IgD-negative memory B cell (primary cell): ENCODE data around the gene DZIP3. TPM values are rescaled to one million over a fixed set of nuclear protein-coding genes. Genes with fewer than 3 reads are reported as not detected.
"Not testable (repeated sequence)": the region's sequence is repeated elsewhere in the genome, so short reads cannot be mapped to it uniquely, and the experiment has no call there.

ENCODE experiments used
- H3K27ac Mint-ChIP-seq, 3 donors: one replicate each; pipeline ENCODE4 v1.8.0; 2020 to 2022; ENCODE audit warnings: mild to moderate bottlenecking in 3 of 3, mixed read lengths in 3 of 3, moderate library complexity in 1 of 3
- H3K27me3 Mint-ChIP-seq: one replicate; pipeline ENCODE4 v1.8.0; 2021; ENCODE audit warnings: mixed read lengths
- H3K36me3 Mint-ChIP-seq: one replicate; pipeline ENCODE4 v1.8.0; 2020; ENCODE audit warnings: mild to moderate bottlenecking, mixed read lengths
- H3K4me1 Mint-ChIP-seq, 3 donors: one replicate each; pipeline ENCODE4 v1.8.0; 2020 to 2022; ENCODE audit warnings: mixed read lengths in 3 of 3, mild to moderate bottlenecking in 1 of 3
- H3K4me3 Mint-ChIP-seq, 4 donors: one replicate each; pipeline ENCODE4 v1.8.0; 2020 to 2022; ENCODE audit warnings: mild to moderate bottlenecking in 4 of 4, mixed read lengths in 4 of 4, moderate library complexity in 3 of 4
- H3K9me3 Mint-ChIP-seq, 3 donors: one replicate each; pipeline ENCODE4 v1.8.0; 2020 to 2021; ENCODE audit warnings: mixed read lengths in 3 of 3, mild to moderate bottlenecking in 1 of 3
- polyA plus RNA-seq: library from polyadenylated mRNA; unstranded; fragments of 300-500 nt; fragmentation: Illumina TruSeq; gene quantifications from one replicate; pipeline ENCODE4 v1.2.3, GENCODE V29; 2021

The DZIP3 gene
- polyA plus RNA-seq, 1 donor from 2014 or later, result 6.2 TPM

- Mint-ChIP-seq H3K27ac (no peak overlapping the region), H3K4me3 (no peak overlapping the region), H3K36me3 (peaks cover 2% of the 10 kb centered on the region), H3K4me1 (no peaks in the 10 kb centered on the region), H3K9me3 (peaks cover 0 to 1% (median under 1%) of the 10 kb centered on the region in 3 donors), H3K27me3 (no peaks in the 10 kb centered on the region)
These were observed 11.5 kb upstream of the DZIP3 start for GRCh38 chr3:108578064-108578463.

DNA sequence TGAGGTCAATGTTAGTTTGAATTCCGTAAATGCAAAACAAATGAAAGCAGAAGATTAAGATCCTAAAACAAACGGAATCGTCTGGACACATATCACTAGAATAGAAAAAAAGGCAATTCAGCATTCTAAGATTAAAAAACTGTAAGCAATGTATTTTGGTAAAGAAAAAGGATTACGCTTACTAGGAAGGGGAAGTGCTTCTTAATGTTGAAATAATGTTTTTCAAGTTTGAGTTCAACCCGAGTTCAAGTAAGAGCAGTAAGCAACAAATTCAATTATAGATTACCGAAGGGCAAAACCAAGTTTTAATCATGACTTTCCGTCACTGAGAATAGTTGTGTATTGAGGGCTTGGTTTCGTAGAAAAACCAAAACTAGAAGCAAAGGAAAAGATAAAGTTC lies 921 bp upstream of the DZIP3 start:
- Mint-ChIP-seq H3K27ac (peak overlapping the region; percentile 87 to 100 (median 99)), H3K36me3 (peaks cover 2% of the 10 kb centered on the region), H3K9me3 (no peaks in the 10 kb centered on the region), H3K27me3 (no peaks in the 10 kb centered on the region), H3K4me3 (peak overlapping the region; percentile 94 to 100 (median 97)), H3K4me1 (peaks cover 16 to 24% (median 23%) of the 10 kb centered on the region in 3 donors)

DNA sequence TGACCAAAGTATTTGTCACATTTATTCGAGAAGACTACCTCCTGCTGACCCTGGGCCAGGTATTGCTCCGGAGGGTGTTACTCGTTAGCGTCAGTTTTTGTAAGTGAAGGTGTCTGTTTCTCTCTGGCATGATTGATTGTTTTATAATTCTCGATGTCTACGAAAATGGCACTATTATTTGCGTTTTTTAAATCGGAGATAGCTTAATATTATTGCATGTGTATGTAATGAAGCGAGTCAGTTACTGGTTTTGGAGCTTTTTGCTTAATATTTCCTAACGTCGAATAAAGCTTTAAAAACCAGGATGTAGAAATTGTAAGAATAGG lies 439 bp downstream of the DZIP3 start:
- Mint-ChIP-seq H3K27ac (peak overlapping the region; percentile 87 to 100 (median 99)), H3K9me3 (no peaks in the 10 kb centered on the region), H3K4me3 (peak overlapping the region; percentile 94 to 100 (median 97)), H3K36me3 (peaks cover 2% of the 10 kb centered on the region), H3K4me1 (peaks cover 16 to 24% (median 23%) of the 10 kb centered on the region in 3 donors), H3K27me3 (no peaks in the 10 kb centered on the region)

DNA sequence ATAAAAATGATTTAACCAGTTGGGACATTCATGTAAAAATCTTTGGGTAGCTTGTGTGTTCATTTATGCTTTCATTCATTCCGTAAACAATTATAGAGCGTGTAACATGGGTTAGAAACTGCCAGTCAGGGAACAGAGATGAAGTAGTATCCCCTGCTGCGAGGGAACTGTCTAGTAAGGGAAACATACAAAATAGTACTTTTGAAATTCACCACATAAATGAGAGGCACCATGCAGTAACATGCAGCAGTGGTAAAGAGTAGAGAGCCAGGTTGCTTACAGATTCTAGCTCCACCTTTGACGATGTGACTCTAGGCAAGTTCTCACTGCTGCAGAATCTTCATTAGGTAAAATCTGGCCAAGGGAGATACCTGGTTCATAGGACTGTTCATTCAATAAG lies 938 bp downstream of the DZIP3 start:
- Mint-ChIP-seq H3K4me1 (peaks cover 16 to 25% (median 22%) of the 10 kb centered on the region in 3 donors), H3K27ac (peak overlapping the region; percentile 87 to 100 (median 99)), H3K9me3 (no peaks in the 10 kb centered on the region), H3K36me3 (no peaks in the 10 kb centered on the region), H3K4me3 (peak overlapping the region; percentile 94 to 100 (median 97)), H3K27me3 (no peaks in the 10 kb centered on the region)

DNA sequence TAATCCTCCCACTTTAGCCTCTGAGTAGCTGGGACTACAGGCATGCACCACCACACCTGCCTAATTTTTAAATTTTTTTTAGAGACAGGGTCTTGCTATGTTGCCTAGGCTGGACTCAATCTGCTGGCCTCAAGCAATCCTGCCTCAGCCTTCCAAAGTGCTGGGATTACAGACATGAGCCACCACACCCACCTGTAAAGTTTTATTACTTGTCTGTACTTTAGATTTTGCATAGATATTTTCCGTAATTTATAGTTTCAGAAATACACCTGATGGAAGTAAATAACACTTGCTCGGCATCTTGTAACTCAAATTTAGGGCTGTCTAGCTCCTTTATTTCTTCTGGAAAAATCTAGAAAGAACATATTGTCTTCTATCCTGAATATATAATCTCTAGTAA lies 5.8 kb downstream of the DZIP3 start:
- no peaks in the 10 kb centered on the region for H3K36me3 Mint-ChIP-seq
- no peak overlapping the region for H3K27ac Mint-ChIP-seq
- H3K27me3 Mint-ChIP-seq, result no peaks in the 10 kb centered on the region
- no peak overlapping the region for H3K4me3 Mint-ChIP-seq
- peaks cover 12 to 34% (median 14%) of the 10 kb centered on the region in 3 donors for H3K4me1 Mint-ChIP-seq
- H3K9me3 Mint-ChIP-seq, result no peaks in the 10 kb centered on the region

- no peaks in the 10 kb centered on the region for H3K27me3 Mint-ChIP-seq
- H3K36me3 Mint-ChIP-seq, result peaks cover 4% of the 10 kb centered on the region
- no peak overlapping the region for H3K4me3 Mint-ChIP-seq
- H3K27ac Mint-ChIP-seq, result no peak overlapping the region
- peaks cover 14 to 50% (median 19%) of the 10 kb centered on the region in 3 donors for H3K4me1 Mint-ChIP-seq
- no peaks in the 10 kb centered on the region for H3K9me3 Mint-ChIP-seq
These were observed 8.9 kb downstream of the DZIP3 start for GRCh38 chr3:108598375-108598774.

- H3K4me1 Mint-ChIP-seq, result peaks cover 20 to 57% (median 30%) of the 10 kb centered on the region in 3 donors
- H3K36me3 Mint-ChIP-seq, result peaks cover 4% of the 10 kb centered on the region
- H3K27ac Mint-ChIP-seq, result no peak overlapping the region
- no peaks in the 10 kb centered on the region for H3K27me3 Mint-ChIP-seq
- H3K9me3 Mint-ChIP-seq, result no peaks in the 10 kb centered on the region
- no peak overlapping the region for H3K4me3 Mint-ChIP-seq
These were observed 10.3 kb downstream of the DZIP3 start for GRCh38 chr3:108599677-108600409.

DNA sequence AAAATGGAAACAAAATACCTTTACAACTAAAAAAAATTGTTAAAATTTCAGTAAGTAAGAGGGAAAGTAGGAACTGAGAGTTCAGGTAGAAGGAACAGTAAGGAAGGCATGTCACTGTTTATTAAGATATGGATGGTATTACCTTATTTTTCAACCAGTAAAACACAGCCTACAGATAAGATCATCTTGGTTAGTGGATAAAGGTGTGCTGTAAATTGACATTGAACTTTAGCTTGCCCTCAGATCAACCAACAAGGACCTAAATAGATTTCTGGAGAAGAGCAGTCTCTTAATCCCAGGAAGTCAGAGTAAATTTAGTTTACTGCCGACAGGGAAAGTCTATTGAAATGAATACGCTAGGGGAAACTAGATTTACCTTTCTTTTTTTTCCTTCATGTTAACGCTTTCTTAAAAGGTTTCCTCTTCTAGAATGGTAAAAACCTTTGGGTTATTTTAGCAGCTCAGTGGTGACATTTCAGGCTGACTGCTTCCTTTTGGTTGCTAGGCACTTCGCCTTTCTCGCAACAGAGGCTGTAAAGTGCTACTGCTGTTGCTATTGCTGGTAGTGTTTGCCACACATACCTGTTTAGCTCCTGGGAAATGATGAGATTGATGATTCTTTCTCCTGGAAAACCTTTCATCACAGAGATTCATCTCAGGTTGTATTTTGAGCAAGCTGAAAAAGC lies 12.9 kb downstream of the DZIP3 start:
- H3K4me1 Mint-ChIP-seq, result peaks cover 20 to 37% (median 26%) of the 10 kb centered on the region in 3 donors
- H3K4me3 Mint-ChIP-seq, result peak overlapping the region; percentile 13 to 84 (median 38)
- H3K36me3 Mint-ChIP-seq, result peaks cover 6% of the 10 kb centered on the region
- H3K27me3 Mint-ChIP-seq, result no peaks in the 10 kb centered on the region
- peak overlapping the region; percentile 13 to 87 (median 85) for H3K27ac Mint-ChIP-seq
- no peaks in the 10 kb centered on the region for H3K9me3 Mint-ChIP-seq

GRCh38 chr3:108602935-108603294 lies 13.4 kb downstream of the DZIP3 start:
- Mint-ChIP-seq H3K4me1 (peaks cover 20 to 37% (median 26%) of the 10 kb centered on the region in 3 donors), H3K27ac (peak overlapping the region; percentile 13 to 87 (median 85)), H3K27me3 (no peaks in the 10 kb centered on the region), H3K9me3 (no peaks in the 10 kb centered on the region), H3K36me3 (peaks cover 6% of the 10 kb centered on the region), H3K4me3 (peak overlapping the region; percentile 13 to 84 (median 38))

DNA sequence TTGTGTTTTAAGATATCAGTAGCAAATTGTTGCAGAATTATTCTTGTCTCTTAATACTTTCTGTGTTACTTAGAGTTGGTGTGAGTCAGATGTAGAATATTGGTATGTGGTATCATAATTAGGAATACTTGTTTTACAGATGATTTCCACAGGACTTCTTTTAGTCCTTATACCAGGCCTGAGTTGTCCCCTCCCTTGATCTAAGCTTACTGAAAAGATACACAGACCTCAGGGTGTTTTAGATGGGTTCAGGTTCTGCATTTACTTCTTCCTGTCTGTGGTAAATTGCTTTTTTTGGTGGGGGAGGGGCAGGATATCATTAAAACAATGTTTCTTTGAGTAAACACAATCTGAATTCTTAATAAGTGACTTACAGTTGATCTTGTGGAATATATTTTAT lies 14.2 kb downstream of the DZIP3 start:
- Mint-ChIP-seq H3K4me1 (peaks cover 20 to 31% (median 26%) of the 10 kb centered on the region in 3 donors), H3K36me3 (peaks cover 7% of the 10 kb centered on the region), H3K27ac (peak overlapping the region in 2 of 3 donors; percentile 50 to 59), H3K4me3 (peak overlapping the region in 2 of 4 donors; percentile 34 to 82), H3K9me3 (no peaks in the 10 kb centered on the region), H3K27me3 (no peaks in the 10 kb centered on the region)

DNA sequence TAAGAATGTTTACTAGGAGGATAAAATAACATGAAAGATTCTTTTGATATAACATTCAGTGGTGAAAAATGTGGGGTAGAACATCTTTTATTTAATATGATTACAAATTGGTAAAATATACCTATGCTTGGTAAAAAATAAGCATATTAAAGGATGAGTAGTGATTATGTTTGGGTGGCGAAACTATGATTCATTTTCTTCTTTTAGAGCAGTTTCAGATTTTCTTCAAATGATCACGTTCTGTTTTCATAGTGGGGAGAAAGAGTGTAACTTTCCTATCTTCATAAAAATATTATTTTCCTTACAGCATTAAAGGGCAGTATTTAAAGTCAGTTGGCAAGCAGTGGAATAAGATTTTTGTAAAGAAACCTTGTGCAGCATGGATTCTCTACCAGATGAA lies 15.5 kb downstream of the DZIP3 start:
- H3K9me3 Mint-ChIP-seq, result no peaks in the 10 kb centered on the region
- H3K27me3 Mint-ChIP-seq, result no peaks in the 10 kb centered on the region
- H3K4me1 Mint-ChIP-seq, result peaks cover 20 to 31% (median 26%) of the 10 kb centered on the region in 3 donors
- peaks cover 9% of the 10 kb centered on the region for H3K36me3 Mint-ChIP-seq
- H3K4me3 Mint-ChIP-seq, result no peak overlapping the region
- H3K27ac Mint-ChIP-seq, result no peak overlapping the region

DNA sequence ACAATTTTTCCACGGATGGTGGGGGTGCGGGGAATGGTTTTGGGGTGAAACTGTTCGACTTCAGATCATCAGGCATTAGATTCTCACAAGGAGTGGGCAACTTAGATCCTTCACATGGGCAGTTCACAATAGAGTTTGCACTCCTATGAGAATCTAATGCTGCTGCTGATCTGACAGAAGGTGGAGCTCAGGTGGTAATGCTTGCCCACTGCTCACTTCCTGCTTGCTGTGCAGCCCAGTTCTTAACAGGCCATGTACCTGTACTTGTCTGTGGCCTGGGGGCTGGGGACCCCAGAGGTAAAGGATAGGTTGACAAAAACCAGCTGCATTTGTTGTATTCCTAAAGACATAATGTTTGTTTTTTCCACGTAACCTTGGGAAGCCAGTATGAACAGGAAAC lies 16.0 kb downstream of the DZIP3 start:
- H3K4me3 Mint-ChIP-seq, result no peak overlapping the region
- peaks cover 9% of the 10 kb centered on the region for H3K36me3 Mint-ChIP-seq
- H3K27ac Mint-ChIP-seq, result no peak overlapping the region
- peaks cover 20 to 31% (median 26%) of the 10 kb centered on the region in 3 donors for H3K4me1 Mint-ChIP-seq
- H3K9me3 Mint-ChIP-seq, result no peaks in the 10 kb centered on the region
- H3K27me3 Mint-ChIP-seq, result no peaks in the 10 kb centered on the region

GRCh38 chr3:108608750-108609149 lies 19.2 kb downstream of the DZIP3 start:
- H3K4me1 Mint-ChIP-seq, result peaks cover 3 to 8% (median 7%) of the 10 kb centered on the region in 3 donors
- H3K4me3 Mint-ChIP-seq, result no peak overlapping the region
- peaks cover 9% of the 10 kb centered on the region for H3K36me3 Mint-ChIP-seq
- no peaks in the 10 kb centered on the region for H3K27me3 Mint-ChIP-seq
- H3K9me3 Mint-ChIP-seq, result no peaks in the 10 kb centered on the region
- no peak overlapping the region for H3K27ac Mint-ChIP-seq

GRCh38 chr3:108610651-108611050 lies 21.1 kb downstream of the DZIP3 start:
- no peaks in the 10 kb centered on the region for H3K27me3 Mint-ChIP-seq
- no peak overlapping the region for H3K27ac Mint-ChIP-seq
- H3K36me3 Mint-ChIP-seq, result peaks cover 11% of the 10 kb centered on the region
- no peaks in the 10 kb centered on the region for H3K9me3 Mint-ChIP-seq
- H3K4me3 Mint-ChIP-seq, result no peak overlapping the region
- H3K4me1 Mint-ChIP-seq, result peaks cover 0 to 5% (median 0%) of the 10 kb centered on the region in 3 donors

GRCh38 chr3:108616090-108616489 lies 26.6 kb downstream of the DZIP3 start:
- H3K9me3 Mint-ChIP-seq, H3K4me3 Mint-ChIP-seq, H3K27ac Mint-ChIP-seq, H3K27me3 Mint-ChIP-seq, H3K36me3 Mint-ChIP-seq, H3K4me1 Mint-ChIP-seq: not testable (repeated sequence)

DNA sequence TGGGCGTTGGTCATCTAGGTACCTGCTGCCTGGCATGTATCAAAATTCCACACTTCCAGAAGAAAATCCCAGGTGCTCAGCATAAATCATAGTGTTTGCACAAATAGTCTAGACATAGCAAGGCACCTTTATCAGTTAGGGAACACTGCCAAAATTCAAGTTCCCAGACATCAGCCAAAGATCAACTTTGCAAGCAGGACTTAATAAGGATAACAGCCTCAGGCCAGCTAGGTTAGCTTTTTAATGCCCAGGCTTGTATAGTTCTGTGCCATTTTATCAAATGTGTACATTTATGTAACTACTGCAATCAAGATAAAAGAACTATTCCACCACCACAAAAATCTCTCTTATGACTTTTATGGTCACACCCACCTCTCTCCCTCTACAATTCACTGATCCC lies 30.7 kb downstream of the DZIP3 start:
- peaks cover 2 to 4% (median 3%) of the 10 kb centered on the region in 3 donors for H3K9me3 Mint-ChIP-seq
- no peaks in the 10 kb centered on the region for H3K4me1 Mint-ChIP-seq
- no peak overlapping the region for H3K27ac Mint-ChIP-seq
- no peak overlapping the region for H3K4me3 Mint-ChIP-seq
- no peaks in the 10 kb centered on the region for H3K27me3 Mint-ChIP-seq
- H3K36me3 Mint-ChIP-seq, result peaks cover 3% of the 10 kb centered on the region
